ENCODE data around the gene NFU1. TPM values are rescaled to one million over a fixed set of nuclear protein-coding genes. Genes with fewer than 3 reads are reported as not detected.

Gene NFU1
- total RNA-seq, 8 experiments from 2014 or later, result 33.6 to 84.1 (median 62.4) TPM

Other genes starting within 250 kb of the NFU1 start
- 10 to 100 TPM; 13.5 to 61.0 (median 39.6) TPM for gene GFPT1, start 50.2 kb downstream of the NFU1 start, total RNA-seq
- 10 to 100 TPM; 13.6 to 50.2 (median 29.5) TPM for gene AAK1, start 206.3 kb upstream of the NFU1 start, total RNA-seq